ENCODE data around the gene ERN2. TPM values are rescaled to one million over a fixed set of nuclear protein-coding genes. Genes with fewer than 3 reads are reported as not detected.

ERN2 gene
- total RNA-seq, 1 donor from 2014 or later: not detected

- peaks cover 0 to 15% (median 2%) of the 10 kb centered on the region in 3 donors for H3K27me3 ChIP-seq (ENCODE audit: control insufficient read depth in 3 of 3, insufficient read depth in 3 of 3, low read length in 3 of 3)
Observed at GRCh38 chr16:23702951-23703350, 10.1 kb downstream of the ERN2 start.

GRCh38 chr16:23701045-23701444 is 12.0 kb downstream of the ERN2 start:
- Histone ChIP-seq H3K27me3 (ENCODE audit: control insufficient read depth in 3 of 3, insufficient read depth in 3 of 3, low read length in 3 of 3) (peaks cover 0 to 8% (median 2%) of the 10 kb centered on the region in 3 donors), H3K36me3 (ENCODE audit: control insufficient read depth in 3 of 3, insufficient read depth in 3 of 3, low read length in 3 of 3) (no peaks in the 10 kb centered on the region), H3K9me3 (ENCODE audit: control insufficient read depth in 3 of 3, low read length in 3 of 3) (peaks cover 0 to 2% (median 0%) of the 10 kb centered on the region in 3 donors), H3K4me1 (ENCODE audit: control insufficient read depth in 3 of 3, insufficient read depth in 3 of 3, low read length in 3 of 3) (no peaks in the 10 kb centered on the region), H3K27ac (ENCODE audit: low read depth, low read length) (no peak overlapping the region), H3K9ac (ENCODE audit: low read depth in 1 of 3, low read length in 3 of 3) (no peak overlapping the region), H3K4me3 (ENCODE audit: low read length in 3 of 3) (no peak overlapping the region)

More at GRCh38 chr16:23702951-23703350, 10.1 kb downstream of the ERN2 start:
- Histone ChIP-seq H3K9ac (ENCODE audit: low read depth in 1 of 3, low read length in 3 of 3) (no peak overlapping the region), H3K4me1 (ENCODE audit: control insufficient read depth in 3 of 3, insufficient read depth in 3 of 3, low read length in 3 of 3) (no peaks in the 10 kb centered on the region), H3K36me3 (ENCODE audit: control insufficient read depth in 3 of 3, insufficient read depth in 3 of 3, low read length in 3 of 3) (no peaks in the 10 kb centered on the region), H3K4me3 (ENCODE audit: low read length in 3 of 3) (no peak overlapping the region), H3K27ac (ENCODE audit: low read depth, low read length) (no peak overlapping the region), H3K9me3 (ENCODE audit: control insufficient read depth in 3 of 3, low read length in 3 of 3) (peaks cover 0 to 4% (median 2%) of the 10 kb centered on the region in 3 donors)

- H3K27me3 ChIP-seq (ENCODE audit: control insufficient read depth in 3 of 3, insufficient read depth in 3 of 3, low read length in 3 of 3): peaks cover 0 to 10% (median 2%) of the 10 kb centered on the region in 3 donors
- no peaks in the 10 kb centered on the region for H3K4me1 ChIP-seq (ENCODE audit: control insufficient read depth in 3 of 3, insufficient read depth in 3 of 3, low read length in 3 of 3)
- H3K4me3 ChIP-seq (ENCODE audit: low read length in 3 of 3): no peak overlapping the region
- H3K9ac ChIP-seq (ENCODE audit: low read depth in 1 of 3, low read length in 3 of 3): no peak overlapping the region
- H3K36me3 ChIP-seq (ENCODE audit: control insufficient read depth in 3 of 3, insufficient read depth in 3 of 3, low read length in 3 of 3): no peaks in the 10 kb centered on the region
- peaks cover 0 to 2% (median 0%) of the 10 kb centered on the region in 3 donors for H3K9me3 ChIP-seq (ENCODE audit: control insufficient read depth in 3 of 3, low read length in 3 of 3)
- no peak overlapping the region for H3K27ac ChIP-seq (ENCODE audit: low read depth, low read length)
Observed at GRCh38 chr16:23700509-23700908, 12.5 kb downstream of the ERN2 start.

DNA sequence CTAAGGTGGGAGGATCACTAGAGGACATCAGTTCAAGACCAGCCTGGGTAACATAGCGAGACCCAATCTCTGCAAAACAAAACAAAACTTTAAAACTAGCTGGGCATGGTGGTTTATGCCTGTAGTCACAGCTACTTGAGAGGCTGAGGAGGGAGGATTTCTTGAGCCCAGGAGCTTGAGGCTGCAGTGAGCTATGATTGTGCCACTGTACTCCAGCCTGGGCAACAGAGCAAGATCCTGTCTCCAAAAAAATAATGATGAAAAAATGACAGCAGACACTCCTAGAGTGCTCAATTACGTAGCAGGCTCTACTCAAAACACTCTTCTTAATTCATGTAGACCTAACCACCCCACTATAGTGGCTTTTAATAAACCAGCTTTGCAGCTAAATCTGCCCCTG is 12.9 kb downstream of the ERN2 start:
- Histone ChIP-seq H3K9ac (ENCODE audit: low read depth in 1 of 3, low read length in 3 of 3) (no peak overlapping the region), H3K27me3 (ENCODE audit: control insufficient read depth in 3 of 3, insufficient read depth in 3 of 3, low read length in 3 of 3) (peaks cover 0 to 9% (median 2%) of the 10 kb centered on the region in 3 donors), H3K27ac (ENCODE audit: low read depth, low read length) (no peak overlapping the region)

GRCh38 chr16:23699100-23699499 is 13.9 kb downstream of the ERN2 start:
- H3K27me3 ChIP-seq (ENCODE audit: control insufficient read depth in 3 of 3, insufficient read depth in 3 of 3, low read length in 3 of 3): peaks cover 0 to 2% (median 2%) of the 10 kb centered on the region in 3 donors
- H3K4me3 ChIP-seq (ENCODE audit: low read length in 3 of 3): no peak overlapping the region

More for the DNA sequence above, 12.9 kb downstream of the ERN2 start:
- no peaks in the 10 kb centered on the region for H3K36me3 ChIP-seq (ENCODE audit: control insufficient read depth in 3 of 3, insufficient read depth in 3 of 3, low read length in 3 of 3)
- no peak overlapping the region for H3K4me3 ChIP-seq (ENCODE audit: low read length in 3 of 3)
- peaks cover 0 to 2% (median 0%) of the 10 kb centered on the region in 3 donors for H3K9me3 ChIP-seq (ENCODE audit: control insufficient read depth in 3 of 3, low read length in 3 of 3)
- no peaks in the 10 kb centered on the region for H3K4me1 ChIP-seq (ENCODE audit: control insufficient read depth in 3 of 3, insufficient read depth in 3 of 3, low read length in 3 of 3)

GRCh38 chr16:23695756-23696155 is 17.3 kb downstream of the ERN2 start:
- peaks cover 2 to 7% (median 3%) of the 10 kb centered on the region in 3 donors for H3K36me3 ChIP-seq (ENCODE audit: control insufficient read depth in 3 of 3, insufficient read depth in 3 of 3, low read length in 3 of 3)
- peaks cover 10 to 15% (median 11%) of the 10 kb centered on the region in 3 donors for H3K4me1 ChIP-seq (ENCODE audit: control insufficient read depth in 3 of 3, insufficient read depth in 3 of 3, low read length in 3 of 3)
- H3K27ac ChIP-seq (ENCODE audit: low read depth, low read length): no peak overlapping the region
- no peak overlapping the region for H3K4me3 ChIP-seq (ENCODE audit: low read length in 3 of 3)
- no peaks in the 10 kb centered on the region for H3K9me3 ChIP-seq (ENCODE audit: control insufficient read depth in 3 of 3, low read length in 3 of 3)
- peaks cover 0 to 2% (median 0%) of the 10 kb centered on the region in 3 donors for H3K27me3 ChIP-seq (ENCODE audit: control insufficient read depth in 3 of 3, insufficient read depth in 3 of 3, low read length in 3 of 3)
- no peak overlapping the region for H3K9ac ChIP-seq (ENCODE audit: low read depth in 1 of 3, low read length in 3 of 3)

More at GRCh38 chr16:23699100-23699499, 13.9 kb downstream of the ERN2 start:
- Histone ChIP-seq H3K9ac (ENCODE audit: low read depth in 1 of 3, low read length in 3 of 3) (no peak overlapping the region), H3K36me3 (ENCODE audit: control insufficient read depth in 3 of 3, insufficient read depth in 3 of 3, low read length in 3 of 3) (no peaks in the 10 kb centered on the region), H3K4me1 (ENCODE audit: control insufficient read depth in 3 of 3, insufficient read depth in 3 of 3, low read length in 3 of 3) (peaks cover 0 to 4% (median 2%) of the 10 kb centered on the region in 3 donors), H3K27ac (ENCODE audit: low read depth, low read length) (no peak overlapping the region), H3K9me3 (ENCODE audit: control insufficient read depth in 3 of 3, low read length in 3 of 3) (no peaks in the 10 kb centered on the region)

- Histone ChIP-seq H3K27ac (ENCODE audit: low read depth, low read length) (no peak overlapping the region), H3K36me3 (ENCODE audit: control insufficient read depth in 3 of 3, insufficient read depth in 3 of 3, low read length in 3 of 3) (peaks cover 12 to 13% (median 12%) of the 10 kb centered on the region in 3 donors), H3K4me1 (ENCODE audit: control insufficient read depth in 3 of 3, insufficient read depth in 3 of 3, low read length in 3 of 3) (peaks cover 10 to 15% (median 11%) of the 10 kb centered on the region in 3 donors), H3K9me3 (ENCODE audit: control insufficient read depth in 3 of 3, low read length in 3 of 3) (no peaks in the 10 kb centered on the region), H3K4me3 (ENCODE audit: low read length in 3 of 3) (peak overlapping the region in 2 of 3 donors; percentile 20 to 43), H3K9ac (ENCODE audit: low read depth in 1 of 3, low read length in 3 of 3) (no peak overlapping the region), H3K27me3 (ENCODE audit: control insufficient read depth in 3 of 3, insufficient read depth in 3 of 3, low read length in 3 of 3) (peaks cover 0 to 2% (median 0%) of the 10 kb centered on the region in 3 donors)
Observed at GRCh38 chr16:23694644-23695373, 18.2 kb downstream of the ERN2 start.

DNA sequence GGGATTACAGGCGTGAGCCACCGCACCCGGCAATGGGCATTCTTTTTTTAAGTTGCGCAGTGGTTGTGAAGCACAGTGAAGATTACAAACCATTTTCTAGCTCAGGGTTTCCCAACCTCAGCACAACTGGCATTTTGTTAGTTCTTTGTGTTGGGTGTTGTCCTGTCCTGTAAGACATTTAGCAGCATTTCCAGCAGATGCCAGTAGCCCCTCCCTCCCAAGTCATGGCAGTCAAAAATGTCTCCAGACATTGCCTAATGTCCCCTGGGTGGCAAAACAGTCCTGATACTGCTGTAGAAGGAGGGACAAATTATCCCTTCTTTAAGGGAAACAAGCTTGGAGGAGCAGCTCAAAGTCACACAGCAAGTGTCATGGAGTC is 18.8 kb downstream of the ERN2 start:
- H3K36me3 ChIP-seq (ENCODE audit: control insufficient read depth in 3 of 3, insufficient read depth in 3 of 3, low read length in 3 of 3): peaks cover 17 to 18% (median 18%) of the 10 kb centered on the region in 3 donors
- H3K9me3 ChIP-seq (ENCODE audit: control insufficient read depth in 3 of 3, low read length in 3 of 3): no peaks in the 10 kb centered on the region
- H3K4me3 ChIP-seq (ENCODE audit: low read length in 3 of 3): no peak overlapping the region
- no peak overlapping the region for H3K27ac ChIP-seq (ENCODE audit: low read depth, low read length)
- H3K27me3 ChIP-seq (ENCODE audit: control insufficient read depth in 3 of 3, insufficient read depth in 3 of 3, low read length in 3 of 3): peaks cover 0 to 2% (median 0%) of the 10 kb centered on the region in 3 donors
- H3K9ac ChIP-seq (ENCODE audit: low read depth in 1 of 3, low read length in 3 of 3): no peak overlapping the region
- peaks cover 10 to 15% (median 11%) of the 10 kb centered on the region in 3 donors for H3K4me1 ChIP-seq (ENCODE audit: control insufficient read depth in 3 of 3, insufficient read depth in 3 of 3, low read length in 3 of 3)

GRCh38 chr16:23692190-23692837 is 20.7 kb downstream of the ERN2 start:
- peaks cover 10 to 15% (median 11%) of the 10 kb centered on the region in 3 donors for H3K4me1 ChIP-seq (ENCODE audit: control insufficient read depth in 3 of 3, insufficient read depth in 3 of 3, low read length in 3 of 3)
- no peak overlapping the region for H3K27ac ChIP-seq (ENCODE audit: low read depth, low read length)
- no peaks in the 10 kb centered on the region for H3K9me3 ChIP-seq (ENCODE audit: control insufficient read depth in 3 of 3, low read length in 3 of 3)
- peaks cover 0 to 2% (median 0%) of the 10 kb centered on the region in 3 donors for H3K27me3 ChIP-seq (ENCODE audit: control insufficient read depth in 3 of 3, insufficient read depth in 3 of 3, low read length in 3 of 3)
- no peak overlapping the region for H3K4me3 ChIP-seq (ENCODE audit: low read length in 3 of 3)
- H3K9ac ChIP-seq (ENCODE audit: low read depth in 1 of 3, low read length in 3 of 3): no peak overlapping the region
- H3K36me3 ChIP-seq (ENCODE audit: control insufficient read depth in 3 of 3, insufficient read depth in 3 of 3, low read length in 3 of 3): peaks cover 32 to 37% (median 34%) of the 10 kb centered on the region in 3 donors

All from skeletal muscle tissue (tissue), 4 donors.